ENCODE measurements around the gene CASS4. TPM values are rescaled to one million over a fixed set of nuclear protein-coding genes. Genes with fewer than 3 reads are reported as not detected.

CASS4 gene
- total RNA-seq, 2 donors from 2014 or later, result not detected

GRCh38 chr20:56417911-56418310 is 5.9 kb downstream of the CASS4 start:
- Mint-ChIP-seq H3K36me3 (ENCODE audit: low read depth) (peaks cover under 1% of the 10 kb centered on the region), H3K27ac (no peak overlapping the region), H3K9me3 (no peaks in the 10 kb centered on the region), H3K27me3 (ENCODE audit: insufficient read depth) (peaks cover 14% of the 10 kb centered on the region), H3K4me1 (no peaks in the 10 kb centered on the region), H3K4me3 (no peak overlapping the region)
- Histone ChIP-seq H3K27ac (ENCODE audit: low read depth, low read length) (no peak overlapping the region), H3K4me1 (ENCODE audit: control insufficient read depth, insufficient read depth, low read length) (no peaks in the 10 kb centered on the region), H3K9me3 (ENCODE audit: control insufficient read depth, low read length) (no peaks in the 10 kb centered on the region), H3K36me3 (ENCODE audit: control insufficient read depth, insufficient read depth, low read length) (no peaks in the 10 kb centered on the region), H3K4me3 (ENCODE audit: low read length) (no peak overlapping the region), H3K9ac (ENCODE audit: extremely low read depth, low read length, poor library complexity, severe bottlenecking) (no peak overlapping the region), H3K27me3 (ENCODE audit: control insufficient read depth, insufficient read depth, low read length, poor library complexity, severe bottlenecking) (no peaks in the 10 kb centered on the region)
- 96 to 100% methylated on average over 2 to 4 of the region's 4 CpGs for whole genome bisulfite sequencing, 2 experiments (ENCODE audit: insufficient coverage in 1 of 2, insufficient read length in 1 of 2)
- DNase-seq, result no peak
- TF ChIP-seq, protein P1, sequence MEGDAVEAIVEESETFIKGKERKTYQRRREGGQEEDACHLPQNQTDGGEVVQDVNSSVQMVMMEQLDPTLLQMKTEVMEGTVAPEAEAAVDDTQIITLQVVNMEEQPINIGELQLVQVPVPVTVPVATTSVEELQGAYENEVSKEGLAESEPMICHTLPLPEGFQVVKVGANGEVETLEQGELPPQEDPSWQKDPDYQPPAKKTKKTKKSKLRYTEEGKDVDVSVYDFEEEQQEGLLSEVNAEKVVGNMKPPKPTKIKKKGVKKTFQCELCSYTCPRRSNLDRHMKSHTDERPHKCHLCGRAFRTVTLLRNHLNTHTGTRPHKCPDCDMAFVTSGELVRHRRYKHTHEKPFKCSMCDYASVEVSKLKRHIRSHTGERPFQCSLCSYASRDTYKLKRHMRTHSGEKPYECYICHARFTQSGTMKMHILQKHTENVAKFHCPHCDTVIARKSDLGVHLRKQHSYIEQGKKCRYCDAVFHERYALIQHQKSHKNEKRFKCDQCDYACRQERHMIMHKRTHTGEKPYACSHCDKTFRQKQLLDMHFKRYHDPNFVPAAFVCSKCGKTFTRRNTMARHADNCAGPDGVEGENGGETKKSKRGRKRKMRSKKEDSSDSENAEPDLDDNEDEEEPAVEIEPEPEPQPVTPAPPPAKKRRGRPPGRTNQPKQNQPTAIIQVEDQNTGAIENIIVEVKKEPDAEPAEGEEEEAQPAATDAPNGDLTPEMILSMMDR (conservative IDR thresholded peaks at IDR 0.05), result no peak

GRCh38 chr20:56418385-56418861 is 6.4 kb downstream of the CASS4 start:
- Mint-ChIP-seq H3K27me3 (ENCODE audit: insufficient read depth) (peaks cover 18% of the 10 kb centered on the region), H3K4me3 (no peak overlapping the region), H3K36me3 (ENCODE audit: low read depth) (no peaks in the 10 kb centered on the region), H3K27ac (no peak overlapping the region), H3K4me1 (no peaks in the 10 kb centered on the region), H3K9me3 (no peaks in the 10 kb centered on the region)
- Histone ChIP-seq H3K9ac (ENCODE audit: extremely low read depth, low read length, poor library complexity, severe bottlenecking) (no peak overlapping the region), H3K9me3 (ENCODE audit: control insufficient read depth, low read length) (no peaks in the 10 kb centered on the region), H3K4me3 (ENCODE audit: low read length) (no peak overlapping the region), H3K27me3 (ENCODE audit: control insufficient read depth, insufficient read depth, low read length, poor library complexity, severe bottlenecking) (no peaks in the 10 kb centered on the region), H3K27ac (ENCODE audit: low read depth, low read length) (no peak overlapping the region), H3K4me1 (ENCODE audit: control insufficient read depth, insufficient read depth, low read length) (no peaks in the 10 kb centered on the region), H3K36me3 (ENCODE audit: control insufficient read depth, insufficient read depth, low read length) (no peaks in the 10 kb centered on the region)
- DNase-seq, result no peak
- TF ChIP-seq, protein P1 (conservative IDR thresholded peaks at IDR 0.05), result no peak
- WGBS, 2 experiments (ENCODE audit: insufficient coverage in 1 of 2, insufficient read length in 1 of 2), result 93 to 97% methylated on average over 6 to 11 of the region's 11 CpGs

DNA sequence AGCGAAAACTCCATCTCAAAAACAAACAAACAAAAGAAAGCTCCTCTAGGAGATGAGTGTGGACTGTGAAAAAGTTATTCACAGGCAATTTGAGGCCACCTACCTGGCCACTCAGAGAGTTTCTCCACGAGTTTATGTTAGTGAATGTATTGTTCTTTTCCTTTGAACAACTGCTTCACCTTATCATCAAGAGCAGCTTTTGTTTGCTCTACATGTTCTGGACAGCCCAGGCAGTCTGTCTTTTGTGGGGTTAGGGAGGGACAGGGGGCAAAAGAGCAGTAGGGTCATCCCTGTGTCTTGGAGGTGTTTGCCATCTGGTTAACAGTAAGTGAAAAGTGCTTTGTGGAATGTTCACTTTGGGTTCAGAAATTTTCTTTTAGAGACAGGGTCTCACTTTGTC is 8.0 kb downstream of the CASS4 start:
- Histone ChIP-seq H3K9me3 (ENCODE audit: control insufficient read depth, low read length) (no peaks in the 10 kb centered on the region), H3K27ac (ENCODE audit: low read depth, low read length) (no peak overlapping the region), H3K4me3 (ENCODE audit: low read length) (no peak overlapping the region), H3K4me1 (ENCODE audit: control insufficient read depth, insufficient read depth, low read length) (no peaks in the 10 kb centered on the region), H3K36me3 (ENCODE audit: control insufficient read depth, insufficient read depth, low read length) (no peaks in the 10 kb centered on the region), H3K27me3 (ENCODE audit: control insufficient read depth, insufficient read depth, low read length, poor library complexity, severe bottlenecking) (no peaks in the 10 kb centered on the region), H3K9ac (ENCODE audit: extremely low read depth, low read length, poor library complexity, severe bottlenecking) (no peak overlapping the region)
- H3K4me1 Mint-ChIP-seq, result no peaks in the 10 kb centered on the region
- no peak for DNase-seq
- 71 to 79% methylated on average over 1 of the region's 2 CpGs for WGBS, 2 experiments (ENCODE audit: insufficient coverage in 1 of 2, insufficient read length in 1 of 2)
- peaks cover 26% of the 10 kb centered on the region for H3K27me3 Mint-ChIP-seq (ENCODE audit: insufficient read depth)
- no peak overlapping the region for H3K27ac Mint-ChIP-seq
- no peaks in the 10 kb centered on the region for H3K36me3 Mint-ChIP-seq (ENCODE audit: low read depth)
- TF ChIP-seq, protein P1 (conservative IDR thresholded peaks at IDR 0.05), result no peak
- H3K9me3 Mint-ChIP-seq, result no peaks in the 10 kb centered on the region
- no peak overlapping the region for H3K4me3 Mint-ChIP-seq
